Gastroesophageal sphincter (tissue), 3 donors: ENCODE data around the gene TUT4.

ENCODE experiments used
- CTCF ChIP-seq, 4 experiments: fragments of 200-600 bp in 2 of 4; fragments of 450-650 bp in 2 of 4; sonication (generic) in 1 of 4; IDR thresholded peaks; one replicate each; pipeline ENCODE4 v1.5.1; 2017 to 2019; ENCODE audit warnings: antibody characterized with exemption in 4 of 4, mild to moderate bottlenecking in 2 of 4, moderate library complexity in 2 of 4
- EP300 ChIP-seq: sonication (generic); formaldehyde crosslinking; IDR thresholded peaks from one replicate; pipeline ENCODE4 v1.6.1; 2017; ENCODE audit warnings: antibody characterized with exemption, mild to moderate bottlenecking
- POLR2A ChIP-seq, 2 donors: fragments of 450-650 bp; IDR thresholded peaks; one replicate each; pipeline ENCODE4 v1.6.1; 2017; ENCODE audit warnings: antibody characterized with exemption in 2 of 2, mild to moderate bottlenecking in 2 of 2, moderate library complexity in 1 of 2
- POLR2AphosphoS5 ChIP-seq: sonication (generic); formaldehyde crosslinking; IDR thresholded peaks from one replicate; pipeline ENCODE4 v1.6.1; 2017; ENCODE audit warnings: antibody characterized with exemption

DNA sequence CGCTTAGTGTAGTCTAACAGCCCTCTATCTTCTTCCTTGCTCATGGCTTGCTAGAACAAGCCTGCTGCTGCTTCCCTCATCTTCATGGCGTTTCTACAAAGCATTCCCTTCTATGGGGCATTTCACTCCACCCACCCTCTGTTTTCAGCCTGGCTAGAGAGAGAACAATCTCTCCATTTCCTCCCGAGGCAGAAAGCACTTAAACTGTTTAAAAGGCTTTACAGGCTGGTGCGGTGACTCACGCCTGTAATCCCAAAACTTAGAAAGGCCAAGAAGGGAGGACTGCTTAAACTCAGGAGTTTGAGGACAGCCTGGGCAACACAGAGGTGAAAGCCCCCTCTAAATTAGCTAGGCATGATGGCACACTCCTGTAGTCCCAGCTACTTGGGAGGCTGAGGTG lies 166.4 kb downstream of the TUT4 start:
- TF ChIP-seq POLR2A (IDR thresholded peaks at IDR 0.05), result no peak
- no peak for TF ChIP-seq CTCF (IDR thresholded peaks at IDR 0.05)
- TF ChIP-seq EP300, result no peak
- no peak for TF ChIP-seq POLR2AphosphoS5
